Ramos (cell line): ENCODE measurements around the gene ARHGAP32.
"Not testable (repeated sequence)": the region's sequence is repeated elsewhere in the genome, so short reads cannot be mapped to it uniquely, and the experiment has no call there.

ENCODE experiments used
- in situ Hi-C: fragments of 300-500 bp; cut with MboI; formaldehyde crosslinking; loops from one replicate; pipeline ENCODE4 v1.14.3; 2022; ENCODE audit warnings: low sequenced_read_pairs; ENCODE audit not compliant: unreplicated experiment

ARHGAP32 gene

GRCh38 chr11:129041611-129042018 is 150.5 kb downstream of the ARHGAP32 start:
- in situ Hi-C loops: no loop called here

GRCh38 chr11:129040934-129041333 is 151.2 kb downstream of the ARHGAP32 start:
- in situ Hi-C loops: no loop called here

- in situ Hi-C loops: no loop called here
Observed at GRCh38 chr11:129035244-129035643, 156.9 kb downstream of the ARHGAP32 start.

GRCh38 chr11:129034001-129034400 is 158.1 kb downstream of the ARHGAP32 start:
- in situ Hi-C loops: no loop called here

GRCh38 chr11:129023968-129024676 is 168.0 kb downstream of the ARHGAP32 start:
- in situ Hi-C loops: no loop called here

GRCh38 chr11:129021295-129021694 is 170.8 kb downstream of the ARHGAP32 start:
- in situ Hi-C loops: no loop called here

- in situ Hi-C loops: no loop called here
Observed at GRCh38 chr11:129018991-129019390, 173.1 kb downstream of the ARHGAP32 start.

GRCh38 chr11:129018126-129018525 is 174.0 kb downstream of the ARHGAP32 start:
- in situ Hi-C loops: no loop called here

GRCh38 chr11:129013737-129014475 is 178.2 kb downstream of the ARHGAP32 start:
- in situ Hi-C loops: no loop called here

GRCh38 chr11:129012880-129013279 is 179.2 kb downstream of the ARHGAP32 start:
- in situ Hi-C loops: no loop called here

GRCh38 chr11:129006161-129006560 is 186.0 kb downstream of the ARHGAP32 start:
- in situ Hi-C loops: no loop called here

GRCh38 chr11:128999165-128999564 is 193.0 kb downstream of the ARHGAP32 start:
- in situ Hi-C loops: not testable (repeated sequence)

- in situ Hi-C loops: no loop called here
Observed at GRCh38 chr11:128988242-128988970, 203.7 kb downstream of the ARHGAP32 start.

- in situ Hi-C loops: no loop called here
Observed at GRCh38 chr11:128985880-128986279, 206.2 kb downstream of the ARHGAP32 start.

- in situ Hi-C loops: no loop called here
Observed at GRCh38 chr11:128983023-128983422, 209.1 kb downstream of the ARHGAP32 start.

- in situ Hi-C loops: no loop called here
Observed at GRCh38 chr11:128981254-128981653, 210.9 kb downstream of the ARHGAP32 start.

GRCh38 chr11:128970598-128971190 is 221.4 kb downstream of the ARHGAP32 start:
- in situ Hi-C loops: no loop called here

GRCh38 chr11:128968916-128969315 is 223.2 kb downstream of the ARHGAP32 start:
- in situ Hi-C loops: no loop called here

GRCh38 chr11:128967578-128967977 is 224.5 kb downstream of the ARHGAP32 start:
- in situ Hi-C loops: no loop called here

- in situ Hi-C loops: no loop called here
Observed at GRCh38 chr11:128965485-128965884, 226.6 kb downstream of the ARHGAP32 start.
